Gastrocnemius medialis (tissue), 4 donors: Measurements from ENCODE around the gene CFAP57. TPM values are rescaled to one million over a fixed set of nuclear protein-coding genes. Genes with fewer than 3 reads are reported as not detected.

Experiments
- ATAC-seq, 2 donors: fragments of 150-250 bp; one replicate each; pipeline ENCODE4 v1.9.1; 2016
- DNase-seq, 2 donors: peaks; one replicate each; pipeline ENCODE4 v3.0.0-alpha.2; 2019
- H3K27ac ChIP-seq, 4 donors: fragments of 200-600 bp; sonication (generic); 1 replicate in 1 of 4; 2 replicates in 3 of 4; pipeline ENCODE4 v1.5.1; 2016 to 2018; ENCODE audit warnings: mild to moderate bottlenecking in 2 of 4, moderate library complexity in 1 of 4
- H3K27me3 ChIP-seq, 3 donors: fragments of 200-600 bp; sonication (generic) in 2 of 3; 1 replicate in 1 of 3; 2 replicates in 2 of 3; pipeline versions ENCODE4 v1.5.1 to v1.6.0; 2016 to 2019; ENCODE audit warnings: mild to moderate bottlenecking in 1 of 3, moderate library complexity in 1 of 3
- H3K36me3 ChIP-seq, 2 donors: fragments of 200-600 bp; sonication (generic) in 1 of 2; one replicate each; pipeline ENCODE4 v1.5.1; 2017 to 2018
- H3K4me1 ChIP-seq, 2 donors: fragments of 200-600 bp; sonication (generic) in 1 of 2; one replicate each; pipeline ENCODE4 v1.5.1; 2016 to 2017; ENCODE audit warnings: mild to moderate bottlenecking in 2 of 2
- H3K4me3 ChIP-seq, 4 donors: fragments of 200-600 bp; sonication (generic) in 3 of 4; 1 replicate in 1 of 4; 2 replicates in 3 of 4; pipeline ENCODE4 v1.5.1; 2016 to 2019; ENCODE audit warnings: mild to moderate bottlenecking in 2 of 4
- H3K9me3 ChIP-seq, 3 donors: fragments of 200-600 bp; sonication (generic) in 2 of 3; 1 replicate in 1 of 3; 2 replicates in 2 of 3; pipeline ENCODE4 v1.5.1; 2016 to 2019
- POLR2A ChIP-seq, 2 donors: fragments of 450-650 bp; IDR thresholded peaks; one replicate each; pipeline ENCODE4 v1.6.1; 2017; ENCODE audit warnings: antibody characterized with exemption in 2 of 2, mild to moderate bottlenecking in 2 of 2, moderate library complexity in 2 of 2
- in situ Hi-C, 4 donors: fragments of 200-750 bp; cut with MboI; loops; one replicate each; pipeline versions ENCODE4 v1.15.0 to v1.8.0; 2017; ENCODE audit warnings: low sequenced_read_pairs in 4 of 4
- intact Hi-C: fragments of 100-400 bp; cut with DNase I; formaldehyde crosslinking; loops from one replicate; pipeline ENCODE4 v1.15.1; 2023; ENCODE audit warnings: low total_unique reads
- total RNA-seq, 4 donors: library from RNA; depleted of rRNA; stranded (reverse); fragments of >200 nt; gene quantifications; one replicate each; pipeline versions ENCODE4 v1.1.0 to v1.2.3, GENCODE V29; 2016
- TF ChIP-seq, protein P1 (sequence below), 5 experiments: fragments of 450-650 bp in 3 of 5; fragments of 200-600 bp in 2 of 5; sonication (generic) in 2 of 5; IDR thresholded peaks in 4 of 5; conservative IDR thresholded peaks in 1 of 5; 1 replicate in 4 of 5; 2 replicates in 1 of 5; pipeline ENCODE4 v1.5.1; 2016 to 2019; ENCODE audit warnings: antibody characterized with exemption in 5 of 5, mild to moderate bottlenecking in 3 of 5, moderate library complexity in 3 of 5

CFAP57 gene
- total RNA-seq, 4 donors from 2014 or later: 0.10 to 0.13 TPM; not detected in 2

DNA sequence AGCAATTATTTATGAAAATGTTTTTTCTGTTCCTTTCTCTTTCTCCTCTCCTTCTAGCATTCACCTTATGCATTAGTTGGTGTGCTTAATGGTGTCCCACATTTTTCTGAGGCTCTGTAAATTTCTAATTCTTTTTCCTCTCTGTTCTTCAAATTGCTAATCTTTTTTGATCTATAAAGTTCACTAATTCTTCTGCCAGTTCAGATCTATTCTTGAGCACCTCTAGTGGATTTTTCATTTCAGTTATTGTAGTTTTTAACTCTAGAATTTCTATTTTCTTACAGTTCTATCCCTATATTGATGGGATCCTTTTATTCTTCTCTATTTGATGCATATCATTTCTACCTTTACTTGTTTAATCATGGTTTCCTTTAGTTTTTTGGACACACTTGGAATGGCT is 22.4 kb downstream of the CFAP57 start:
- H3K4me1 ChIP-seq: no peaks in the 10 kb centered on the region
- in situ Hi-C loops: no loop called here
- TF ChIP-seq, protein P1, sequence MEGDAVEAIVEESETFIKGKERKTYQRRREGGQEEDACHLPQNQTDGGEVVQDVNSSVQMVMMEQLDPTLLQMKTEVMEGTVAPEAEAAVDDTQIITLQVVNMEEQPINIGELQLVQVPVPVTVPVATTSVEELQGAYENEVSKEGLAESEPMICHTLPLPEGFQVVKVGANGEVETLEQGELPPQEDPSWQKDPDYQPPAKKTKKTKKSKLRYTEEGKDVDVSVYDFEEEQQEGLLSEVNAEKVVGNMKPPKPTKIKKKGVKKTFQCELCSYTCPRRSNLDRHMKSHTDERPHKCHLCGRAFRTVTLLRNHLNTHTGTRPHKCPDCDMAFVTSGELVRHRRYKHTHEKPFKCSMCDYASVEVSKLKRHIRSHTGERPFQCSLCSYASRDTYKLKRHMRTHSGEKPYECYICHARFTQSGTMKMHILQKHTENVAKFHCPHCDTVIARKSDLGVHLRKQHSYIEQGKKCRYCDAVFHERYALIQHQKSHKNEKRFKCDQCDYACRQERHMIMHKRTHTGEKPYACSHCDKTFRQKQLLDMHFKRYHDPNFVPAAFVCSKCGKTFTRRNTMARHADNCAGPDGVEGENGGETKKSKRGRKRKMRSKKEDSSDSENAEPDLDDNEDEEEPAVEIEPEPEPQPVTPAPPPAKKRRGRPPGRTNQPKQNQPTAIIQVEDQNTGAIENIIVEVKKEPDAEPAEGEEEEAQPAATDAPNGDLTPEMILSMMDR (IDR thresholded peaks at IDR 0.05 in 4 of 5, conservative IDR thresholded peaks at IDR 0.05 in 1 of 5): no peak
- TF ChIP-seq POLR2A (IDR thresholded peaks at IDR 0.05): no peak
- intact Hi-C loops: no loop called here
- no peak overlapping the region for H3K4me3 ChIP-seq
- no peaks in the 10 kb centered on the region for H3K9me3 ChIP-seq
- DNase-seq (no peak), ATAC-seq (no peak)
- no peak overlapping the region for H3K27ac ChIP-seq
- H3K36me3 ChIP-seq: no peaks in the 10 kb centered on the region
- peaks cover 0 to 3% (median 0%) of the 10 kb centered on the region in 3 donors for H3K27me3 ChIP-seq

DNA sequence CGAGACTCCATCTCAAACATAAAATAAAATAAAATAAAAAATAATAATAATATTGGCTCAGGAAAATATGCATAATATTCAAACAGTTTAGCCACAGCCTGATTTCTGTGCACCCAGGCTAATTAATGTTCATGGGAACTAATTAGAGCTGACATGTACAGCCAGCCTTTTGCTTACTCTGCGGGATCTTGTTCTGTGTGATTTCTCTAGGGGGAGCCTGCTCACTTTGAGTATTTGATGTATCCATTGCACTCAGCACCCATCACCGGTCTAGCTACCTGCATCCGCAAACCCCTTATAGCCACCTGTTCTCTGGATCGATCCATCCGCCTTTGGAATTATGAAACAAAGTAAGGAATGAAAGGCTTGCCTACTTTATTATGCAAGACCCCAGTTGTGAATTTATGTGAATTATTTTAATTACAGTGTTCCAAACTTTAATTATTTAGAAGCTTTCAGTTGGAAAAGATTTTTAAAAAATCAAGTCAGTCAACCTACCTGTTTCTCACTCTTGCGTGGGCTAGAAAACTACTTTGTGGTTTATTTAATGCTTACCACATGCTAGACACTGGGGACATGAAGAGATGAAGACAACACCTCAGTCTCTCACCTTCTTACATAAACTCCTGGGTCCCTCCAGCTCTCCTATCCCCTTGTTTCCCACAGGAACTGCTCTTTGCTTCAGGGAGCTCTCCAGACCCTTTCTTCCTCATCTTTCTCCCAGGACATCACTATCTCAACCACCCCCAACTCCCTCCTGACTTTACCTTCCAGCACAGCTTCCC is 25.4 kb downstream of the CFAP57 start:
- no peaks in the 10 kb centered on the region for H3K4me1 ChIP-seq
- peaks cover 0 to 3% (median 0%) of the 10 kb centered on the region in 3 donors for H3K27me3 ChIP-seq
- in situ Hi-C loops: no loop called here
- no peak for TF ChIP-seq POLR2A (IDR thresholded peaks at IDR 0.05)
- TF ChIP-seq, protein P1 (IDR thresholded peaks at IDR 0.05 in 4 of 5, conservative IDR thresholded peaks at IDR 0.05 in 1 of 5): no peak
- no peaks in the 10 kb centered on the region for H3K36me3 ChIP-seq
- ATAC-seq (no peak), DNase-seq (no peak)
- H3K27ac ChIP-seq: no peak overlapping the region
- intact Hi-C loops: no loop called here
- H3K4me3 ChIP-seq: no peak overlapping the region
- no peaks in the 10 kb centered on the region for H3K9me3 ChIP-seq

- ATAC-seq (no peak), DNase-seq (no peak)
- H3K36me3 ChIP-seq: no peaks in the 10 kb centered on the region
- H3K4me3 ChIP-seq: no peak overlapping the region
- H3K4me1 ChIP-seq: no peaks in the 10 kb centered on the region
- intact Hi-C loops: no loop called here
- H3K27me3 ChIP-seq: peaks cover 0 to 3% (median 0%) of the 10 kb centered on the region in 3 donors
- TF ChIP-seq, protein P1 (IDR thresholded peaks at IDR 0.05 in 4 of 5, conservative IDR thresholded peaks at IDR 0.05 in 1 of 5): no peak
- TF ChIP-seq POLR2A (IDR thresholded peaks at IDR 0.05): no peak
- no peaks in the 10 kb centered on the region for H3K9me3 ChIP-seq
- in situ Hi-C loops: no loop called here
- no peak overlapping the region for H3K27ac ChIP-seq
Measured at GRCh38 chr1:43199093-43199726, 27.1 kb downstream of the CFAP57 start.

- intact Hi-C loops (no loop called here), in situ Hi-C loops (no loop called here)
- H3K27me3 ChIP-seq: no peaks in the 10 kb centered on the region
- H3K4me1 ChIP-seq: peaks cover 0 to 6% of the 10 kb centered on the region in 2 donors
- no peak overlapping the region for H3K4me3 ChIP-seq
- no peaks in the 10 kb centered on the region for H3K9me3 ChIP-seq
- no peaks in the 10 kb centered on the region for H3K36me3 ChIP-seq
- H3K27ac ChIP-seq: no peak overlapping the region
- DNase-seq: no peak
- TF ChIP-seq, protein P1 (IDR thresholded peaks at IDR 0.05 in 4 of 5, conservative IDR thresholded peaks at IDR 0.05 in 1 of 5): no peak
- TF ChIP-seq POLR2A (IDR thresholded peaks at IDR 0.05): no peak
- no peak for ATAC-seq
Measured at GRCh38 chr1:43203859-43204258, 31.7 kb downstream of the CFAP57 start.
